ENCODE results near the gene ITFG2. TPM values are rescaled to one million over a fixed set of nuclear protein-coding genes. Genes with fewer than 3 reads are reported as not detected.
A peak's percentile ranks its signal among the peaks of the same experiment; 100 is the strongest.

ITFG2 gene
- polyA plus RNA-seq (9.5 to 17.5 TPM (median 13.0 TPM) in 3 replicates), polyA minus RNA-seq (19.0 to 41.9 TPM (median 29.7 TPM) in 3 replicates)
- 8.5 TPM for polyA plus RNA-seq (2011; ENCODE audit: low read depth)
- polyA plus RNA-seq (2011; cell fraction: cytosol; rRNA removed): 6.2 and 8.4 TPM in 2 replicates
- polyA plus RNA-seq (2011; cell fraction: nucleus; rRNA removed): 35.0 and 39.7 TPM in 2 replicates
- polyA plus RNA-seq (2012; ENCODE audit: low replicate concordance): 8.9 and 19.5 TPM in 2 replicates
- polyA minus RNA-seq (2011; cell fraction: cytosol; rRNA and poly(A)+ RNA removed): 8.1 TPM
- 14.4 and 27.1 TPM in 2 replicates for polyA minus RNA-seq (2011; cell fraction: nucleus; rRNA and poly(A)+ RNA removed)

GRCh38 chr12:2812290-2813213, at the start of gene ITFG2:
Gene ITFG2, plus strand, starts transcription at chr12:2812668. Its CDS starts 93 bp downstream, at chr12:2812761.
- no peaks in the 10 kb centered on the region for H3K9me1 ChIP-seq (ENCODE audit: control insufficient read depth, extremely low read depth, insufficient read depth, low read length)
- peak within 1 kb of the TSS; percentile 80 to 85 (median 80) for H3K4me3 ChIP-seq (ENCODE audit: control insufficient read depth in 2 of 3, extremely low read depth in 1 of 3, insufficient read depth in 2 of 3, low read depth in 1 of 3, low read length in 3 of 3)
- TF ChIP-seq, protein P1, sequence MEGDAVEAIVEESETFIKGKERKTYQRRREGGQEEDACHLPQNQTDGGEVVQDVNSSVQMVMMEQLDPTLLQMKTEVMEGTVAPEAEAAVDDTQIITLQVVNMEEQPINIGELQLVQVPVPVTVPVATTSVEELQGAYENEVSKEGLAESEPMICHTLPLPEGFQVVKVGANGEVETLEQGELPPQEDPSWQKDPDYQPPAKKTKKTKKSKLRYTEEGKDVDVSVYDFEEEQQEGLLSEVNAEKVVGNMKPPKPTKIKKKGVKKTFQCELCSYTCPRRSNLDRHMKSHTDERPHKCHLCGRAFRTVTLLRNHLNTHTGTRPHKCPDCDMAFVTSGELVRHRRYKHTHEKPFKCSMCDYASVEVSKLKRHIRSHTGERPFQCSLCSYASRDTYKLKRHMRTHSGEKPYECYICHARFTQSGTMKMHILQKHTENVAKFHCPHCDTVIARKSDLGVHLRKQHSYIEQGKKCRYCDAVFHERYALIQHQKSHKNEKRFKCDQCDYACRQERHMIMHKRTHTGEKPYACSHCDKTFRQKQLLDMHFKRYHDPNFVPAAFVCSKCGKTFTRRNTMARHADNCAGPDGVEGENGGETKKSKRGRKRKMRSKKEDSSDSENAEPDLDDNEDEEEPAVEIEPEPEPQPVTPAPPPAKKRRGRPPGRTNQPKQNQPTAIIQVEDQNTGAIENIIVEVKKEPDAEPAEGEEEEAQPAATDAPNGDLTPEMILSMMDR (optimal IDR thresholded peaks at IDR 0.05 in 1 of 3, IDR thresholded peaks at IDR 0.05 in 1 of 3, conservative IDR thresholded peaks at IDR 0.05 in 1 of 3; ENCODE audit: extremely low read depth in 1 of 3, insufficient read depth in 2 of 3, low read length in 3 of 3): no peak
- H3K9me3 ChIP-seq (ENCODE audit: control insufficient read depth, low read depth, low read length): no peaks in the 10 kb centered on the region
- no peaks in the 10 kb centered on the region for H3K27me3 ChIP-seq (ENCODE audit: control insufficient read depth, extremely low read depth, insufficient read depth, low read length)
- FAIRE-seq: peak; percentile 86
- H3K36me3 ChIP-seq (ENCODE audit: control insufficient read depth in 2 of 2, extremely low read depth in 1 of 2, insufficient read depth in 2 of 2, low read length in 2 of 2): peaks cover 2 to 5% of the 10 kb centered on the region in 2 experiments
- H2AFZ ChIP-seq (ENCODE audit: control insufficient read depth, low read length): peak within 1 kb of the TSS; percentile 97
- peaks cover 20% of the 10 kb centered on the region for H3K79me2 ChIP-seq (ENCODE audit: control insufficient read depth, insufficient read depth, low read length)
- peak within 1 kb of the TSS; percentile 89 for H3K27ac ChIP-seq (ENCODE audit: control insufficient read depth, insufficient read depth, low read length)
- dilution Hi-C loops (cut with MboI; ENCODE audit: extremely low pct_ligation_motif_present, low sequenced_read_pairs): no loop called here
- DNase-seq (ENCODE audit: low read depth, low spot score): peak; percentile 71
- no peaks in the 10 kb centered on the region for H4K20me1 ChIP-seq (ENCODE audit: control insufficient read depth, extremely low read depth, insufficient read depth, low read length)
- H3K9ac ChIP-seq (ENCODE audit: control insufficient read depth, extremely low read depth, insufficient read depth, low read length): peak within 1 kb of the TSS; percentile 89
- H3K4me1 ChIP-seq (ENCODE audit: control insufficient read depth, extremely low read depth, insufficient read depth, low read length): peaks cover 5% of the 10 kb centered on the region
- H3K4me2 ChIP-seq (ENCODE audit: control insufficient read depth, extremely low read depth, insufficient read depth, low read depth, low read length): peak within 1 kb of the TSS; percentile 96

DNA sequence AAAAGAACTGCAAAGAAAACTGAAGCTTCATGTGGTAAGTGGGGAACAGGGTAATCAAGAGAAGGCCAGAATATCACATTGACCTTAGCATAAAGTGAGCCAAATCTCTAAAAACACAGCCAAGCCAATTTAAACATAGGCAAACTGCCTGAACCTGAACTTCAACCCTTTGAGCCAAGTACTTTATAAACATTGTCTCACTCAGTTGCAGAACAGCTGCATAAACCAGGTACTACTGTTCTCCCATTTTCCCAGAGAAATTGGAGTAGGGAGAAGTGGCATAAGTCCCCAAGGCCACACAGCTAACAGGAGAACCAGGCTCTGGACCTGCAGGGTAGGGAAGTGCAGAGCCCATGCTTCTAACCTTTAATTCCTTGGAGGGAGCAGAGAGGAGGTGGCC, 48.1 kb upstream of the ITFG2 start:
- Histone ChIP-seq H3K9ac (ENCODE audit: control insufficient read depth, extremely low read depth, insufficient read depth, low read length) (no peak overlapping the region), H3K27me3 (ENCODE audit: control insufficient read depth, extremely low read depth, insufficient read depth, low read length) (no peaks in the 10 kb centered on the region), H3K36me3 (ENCODE audit: control insufficient read depth in 2 of 2, extremely low read depth in 1 of 2, insufficient read depth in 2 of 2, low read length in 2 of 2) (no peaks in the 10 kb centered on the region), H3K27ac (ENCODE audit: control insufficient read depth, insufficient read depth, low read length) (no peak overlapping the region), H3K4me1 (ENCODE audit: control insufficient read depth, extremely low read depth, insufficient read depth, low read length) (no peaks in the 10 kb centered on the region), H3K9me3 (ENCODE audit: control insufficient read depth, low read depth, low read length) (no peaks in the 10 kb centered on the region), H4K20me1 (ENCODE audit: control insufficient read depth, extremely low read depth, insufficient read depth, low read length) (no peaks in the 10 kb centered on the region), H3K79me2 (ENCODE audit: control insufficient read depth, insufficient read depth, low read length) (no peaks in the 10 kb centered on the region), H3K4me2 (ENCODE audit: control insufficient read depth, extremely low read depth, insufficient read depth, low read depth, low read length) (no peak overlapping the region), H3K4me3 (ENCODE audit: control insufficient read depth in 2 of 3, extremely low read depth in 1 of 3, insufficient read depth in 2 of 3, low read depth in 1 of 3, low read length in 3 of 3) (no peak overlapping the region), H2AFZ (ENCODE audit: control insufficient read depth, low read length) (no peak overlapping the region), H3K9me1 (ENCODE audit: control insufficient read depth, extremely low read depth, insufficient read depth, low read length) (no peaks in the 10 kb centered on the region)
- dilution Hi-C loops (cut with MboI; ENCODE audit: extremely low pct_ligation_motif_present, low sequenced_read_pairs): no loop called here
- TF ChIP-seq, protein P1 (optimal IDR thresholded peaks at IDR 0.05 in 1 of 3, IDR thresholded peaks at IDR 0.05 in 1 of 3, conservative IDR thresholded peaks at IDR 0.05 in 1 of 3; ENCODE audit: extremely low read depth in 1 of 3, insufficient read depth in 2 of 3, low read length in 3 of 3): no peak
- TF ChIP-seq EZH2 (IDR thresholded peaks at IDR 0.05; ENCODE audit: low read length): no peak
- FAIRE-seq (no peak), DNase-seq (ENCODE audit: low read depth, low spot score) (no peak)
